OCI-LY3 (cell line): ENCODE data around the gene POLR2H.

ENCODE experiments used
- H2AFZ ChIP-seq: fragments of 200-600, 300-600 bp; shearing (Covaris generic); 2 replicates; pipeline ENCODE4 v1.6.0; 2014; ENCODE audit warnings: antibody characterized with exemption, low read depth, low read length
- H3K27ac ChIP-seq: fragments of 200-600, 300-600 bp; sonication (generic); 2 replicates; pipeline ENCODE4 v1.5.1; 2014; ENCODE audit warnings: mild to moderate bottlenecking, low read length, moderate library complexity, mixed read lengths
- H3K27me3 ChIP-seq: fragments of 200-600, 300-600 bp; sonication (generic); 2 replicates; pipeline ENCODE4 v1.6.1; 2014; ENCODE audit warnings: low read depth, low read length, mixed read lengths
- H3K36me3 ChIP-seq: fragments of 200-600, 300-600 bp; sonication (generic); replicated peaks from 2 replicates; pipeline ENCODE3; 2014; ENCODE audit warnings: low read depth, low read length, mixed read lengths
- H3K4me1 ChIP-seq: fragments of 300-600, 200-600 bp; sonication (generic); 2 replicates; pipeline ENCODE4 v1.6.1; 2014; ENCODE audit warnings: low read length, mixed read lengths
- H3K4me2 ChIP-seq: fragments of 200-600, 300-600 bp; sonication (generic); 2 replicates; pipeline ENCODE4 v1.6.1; 2014; ENCODE audit warnings: low read length, mixed read lengths
- H3K4me3 ChIP-seq: fragments of 300-600, 200-600 bp; sonication (generic); 2 replicates; pipeline ENCODE4 v1.5.1; 2014; ENCODE audit warnings: antibody characterized with exemption, mild to moderate bottlenecking, low read length, moderate library complexity
- H3K79me2 ChIP-seq: fragments of 300-600, 200-600 bp; shearing (Covaris generic); 2 replicates; pipeline ENCODE4 v1.6.1; 2014; ENCODE audit warnings: mild to moderate bottlenecking, low read length, mixed read lengths
- H3K9ac ChIP-seq: fragments of 300-600, 200-600 bp; shearing (Covaris generic); 2 replicates; pipeline ENCODE4 v1.6.0; 2014; ENCODE audit warnings: mild to moderate bottlenecking, low read length, moderate library complexity
- H3K9me3 ChIP-seq: fragments of 200-600, 300-600 bp; shearing (Covaris generic); 2 replicates; pipeline ENCODE4 v1.6.1; 2014; ENCODE audit warnings: low read length, mixed read lengths; ENCODE audit not compliant: insufficient read depth
- H4K20me1 ChIP-seq: fragments of 200-600, 300-600 bp; sonication (generic); 2 replicates; pipeline ENCODE4 v1.6.1; 2016; ENCODE audit warnings: low read length, mixed read lengths; ENCODE audit not compliant: insufficient read depth
- EZH2phosphoT487 ChIP-seq: fragments of 200-600 bp; shearing (Covaris generic); IDR thresholded peaks from 2 replicates; pipeline ENCODE4 v1.6.1; 2018; ENCODE audit warnings: antibody characterized with exemption, mixed run types, low read depth
- TF ChIP-seq, protein P1 (sequence below): fragments of 200-600, 300-600 bp; sonication (generic); IDR thresholded peaks from 2 replicates; pipeline ENCODE4 v1.5.1; 2014; ENCODE audit warnings: antibody characterized with exemption, low read length, low read depth

The POLR2H gene

DNA sequence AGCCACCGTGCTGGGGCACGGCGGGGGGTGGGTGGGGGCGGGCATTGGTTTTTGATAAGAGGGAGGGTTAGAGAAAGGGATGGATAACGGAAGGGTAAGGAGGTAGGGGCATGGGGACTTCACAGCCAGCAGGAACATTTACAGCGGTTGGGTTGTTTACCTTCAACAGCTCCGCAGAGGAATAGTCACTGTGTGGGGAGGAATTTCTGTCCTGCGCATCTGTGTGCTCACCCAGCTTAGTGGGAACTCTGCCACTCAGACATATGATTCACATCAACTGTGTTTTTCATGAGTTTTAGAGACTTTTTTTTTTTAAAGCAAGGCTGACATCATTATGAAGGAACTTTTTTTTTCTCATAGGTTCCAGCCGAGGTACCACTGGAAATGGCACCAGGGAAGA is 37.9 kb downstream of the POLR2H start:
- Histone ChIP-seq H3K4me2 (no peak overlapping the region), H3K27me3 (peaks cover 2% of the 10 kb centered on the region; the same call in 1 of the 2 replicates), H3K27ac (no peak overlapping the region), H3K9ac (no peak overlapping the region), H3K79me2 (no peaks in the 10 kb centered on the region), H3K36me3 (no peaks in the 10 kb centered on the region), H4K20me1 (no peaks in the 10 kb centered on the region), H3K4me1 (no peaks in the 10 kb centered on the region), H2AFZ (no peak overlapping the region), H3K4me3 (no peak overlapping the region), H3K9me3 (no peaks in the 10 kb centered on the region)
- TF ChIP-seq EZH2phosphoT487: no peak
- TF ChIP-seq, protein P1, sequence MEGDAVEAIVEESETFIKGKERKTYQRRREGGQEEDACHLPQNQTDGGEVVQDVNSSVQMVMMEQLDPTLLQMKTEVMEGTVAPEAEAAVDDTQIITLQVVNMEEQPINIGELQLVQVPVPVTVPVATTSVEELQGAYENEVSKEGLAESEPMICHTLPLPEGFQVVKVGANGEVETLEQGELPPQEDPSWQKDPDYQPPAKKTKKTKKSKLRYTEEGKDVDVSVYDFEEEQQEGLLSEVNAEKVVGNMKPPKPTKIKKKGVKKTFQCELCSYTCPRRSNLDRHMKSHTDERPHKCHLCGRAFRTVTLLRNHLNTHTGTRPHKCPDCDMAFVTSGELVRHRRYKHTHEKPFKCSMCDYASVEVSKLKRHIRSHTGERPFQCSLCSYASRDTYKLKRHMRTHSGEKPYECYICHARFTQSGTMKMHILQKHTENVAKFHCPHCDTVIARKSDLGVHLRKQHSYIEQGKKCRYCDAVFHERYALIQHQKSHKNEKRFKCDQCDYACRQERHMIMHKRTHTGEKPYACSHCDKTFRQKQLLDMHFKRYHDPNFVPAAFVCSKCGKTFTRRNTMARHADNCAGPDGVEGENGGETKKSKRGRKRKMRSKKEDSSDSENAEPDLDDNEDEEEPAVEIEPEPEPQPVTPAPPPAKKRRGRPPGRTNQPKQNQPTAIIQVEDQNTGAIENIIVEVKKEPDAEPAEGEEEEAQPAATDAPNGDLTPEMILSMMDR: no peak

- H3K4me1 ChIP-seq: no peaks in the 10 kb centered on the region
- no peak for TF ChIP-seq EZH2phosphoT487
- TF ChIP-seq, protein P1: no peak
- H3K79me2 ChIP-seq: no peaks in the 10 kb centered on the region
- H3K9me3 ChIP-seq: no peaks in the 10 kb centered on the region
- H3K27ac ChIP-seq: no peak overlapping the region
- H3K4me3 ChIP-seq: no peak overlapping the region
- no peak overlapping the region for H2AFZ ChIP-seq
- H3K36me3 ChIP-seq: no peaks in the 10 kb centered on the region
- H3K27me3 ChIP-seq: no peaks in the 10 kb centered on the region; the same call in 1 of the 2 replicates
- H4K20me1 ChIP-seq: no peaks in the 10 kb centered on the region
- H3K9ac ChIP-seq: no peak overlapping the region
- H3K4me2 ChIP-seq: no peak overlapping the region
Measured at GRCh38 chr3:184405075-184406030, 43.8 kb downstream of the POLR2H start.

- H2AFZ ChIP-seq: no peak overlapping the region
- no peak overlapping the region for H3K4me2 ChIP-seq
- no peaks in the 10 kb centered on the region for H3K4me1 ChIP-seq
- H3K9me3 ChIP-seq: no peaks in the 10 kb centered on the region
- H3K79me2 ChIP-seq: no peaks in the 10 kb centered on the region
- H3K4me3 ChIP-seq: no peak overlapping the region
- no peaks in the 10 kb centered on the region for H3K36me3 ChIP-seq
- H3K27me3 ChIP-seq: no peaks in the 10 kb centered on the region
- no peak overlapping the region for H3K27ac ChIP-seq
- TF ChIP-seq, protein P1: no peak
- TF ChIP-seq EZH2phosphoT487: no peak
- no peak overlapping the region for H3K9ac ChIP-seq
- no peaks in the 10 kb centered on the region for H4K20me1 ChIP-seq
Measured at GRCh38 chr3:184409331-184409926, 47.9 kb downstream of the POLR2H start.

DNA sequence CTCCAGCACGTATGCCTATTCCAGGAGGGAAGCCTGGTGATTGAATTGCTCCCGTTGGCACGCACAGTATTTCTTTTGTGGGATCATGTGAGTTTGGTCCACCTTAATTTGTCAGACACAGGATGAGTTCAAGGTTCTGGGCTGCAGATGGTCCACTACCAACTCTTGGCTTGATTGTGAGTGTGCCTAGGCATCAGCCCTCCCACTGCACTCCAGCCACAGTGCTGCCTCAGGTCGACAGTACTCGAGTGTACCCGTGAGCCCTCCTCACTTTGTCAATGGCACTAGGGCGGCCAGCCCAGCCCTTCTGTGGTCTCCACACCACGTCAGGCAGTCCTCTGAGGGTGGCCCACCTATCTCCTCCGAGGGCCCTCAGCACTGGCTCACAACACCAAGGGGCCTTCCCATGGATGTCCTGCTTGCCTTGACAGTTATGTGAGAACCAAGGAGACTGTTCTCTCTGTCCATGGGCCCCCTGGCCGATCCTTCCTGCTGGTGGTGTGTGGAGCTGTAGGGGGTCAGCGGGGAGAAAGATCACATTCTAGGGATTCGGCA is 48.5 kb downstream of the POLR2H start:
- H3K27me3 ChIP-seq: no peaks in the 10 kb centered on the region
- no peaks in the 10 kb centered on the region for H4K20me1 ChIP-seq
- H3K4me2 ChIP-seq: no peak overlapping the region
- H3K79me2 ChIP-seq: no peaks in the 10 kb centered on the region
- H3K4me3 ChIP-seq: no peak overlapping the region
- H2AFZ ChIP-seq: no peak overlapping the region
- H3K36me3 ChIP-seq: no peaks in the 10 kb centered on the region
- H3K4me1 ChIP-seq: peaks cover 5% of the 10 kb centered on the region; the same call in 1 of the 2 replicates
- no peak overlapping the region for H3K27ac ChIP-seq
- H3K9ac ChIP-seq: no peak overlapping the region
- no peaks in the 10 kb centered on the region for H3K9me3 ChIP-seq
- no peak for TF ChIP-seq EZH2phosphoT487
- TF ChIP-seq, protein P1: no peak
